LoVo (cell line): Measurements from ENCODE around the gene KLF12.
A peak's percentile ranks its signal among the peaks of the same experiment; 100 is the strongest.

Experiments used
- DNase-seq: peaks from one replicate; pipeline ENCODE4 v3.0.0-alpha.2; 2016; ENCODE audit warnings: low spot score

KLF12 gene

DNA sequence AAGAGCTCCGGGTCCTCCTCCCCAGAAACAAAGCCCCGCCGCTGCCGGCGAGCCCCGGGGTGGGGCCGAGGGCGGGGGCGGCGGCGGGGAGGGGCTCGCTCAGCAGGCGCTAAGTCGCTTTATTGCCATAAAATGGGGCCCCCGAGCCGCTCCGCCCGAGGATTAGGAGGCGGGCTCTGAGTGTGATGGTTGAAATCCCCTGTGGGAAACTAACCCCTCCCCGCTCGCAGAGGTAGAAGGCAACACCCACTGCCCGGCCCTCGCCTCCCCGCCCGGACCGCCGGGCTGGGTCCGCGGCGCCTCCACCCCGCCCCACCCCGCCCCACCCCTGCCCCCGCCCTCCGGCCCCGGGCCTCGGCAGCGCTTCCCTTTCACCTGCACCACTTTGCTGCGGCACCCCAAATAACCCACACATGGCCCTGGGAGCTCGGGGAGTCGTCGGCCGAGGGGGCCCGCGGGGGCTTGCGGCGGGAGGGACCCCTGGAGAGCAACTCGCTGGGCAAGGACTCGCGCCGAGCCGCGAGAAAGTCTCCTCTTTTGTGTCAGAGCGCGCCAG lies at the start of gene KLF12:
Gene KLF12, minus strand, starts transcription at position 184 of the 556 bp plus-strand sequence.
- peak; percentile 85 for DNase-seq

DNA sequence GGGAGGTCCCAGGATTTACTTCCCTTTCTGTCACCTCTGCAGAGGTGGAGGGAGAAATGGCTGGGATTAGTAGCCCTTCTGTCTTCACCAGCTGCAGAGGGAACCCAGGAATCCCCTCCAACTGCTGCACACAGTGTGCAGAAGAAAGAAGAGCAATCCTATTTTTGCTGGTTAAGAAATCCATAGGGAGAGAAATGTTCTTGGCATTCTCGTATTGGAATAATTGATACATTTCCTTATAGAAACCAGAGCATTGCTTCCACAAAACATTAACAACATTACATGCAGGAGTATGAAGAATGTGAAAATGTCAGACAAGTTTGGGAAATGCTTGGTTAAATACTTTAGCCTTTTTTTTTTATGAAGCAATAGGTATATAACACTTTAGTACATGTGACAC lies 48.3 kb upstream of the KLF12 start:
- no peak for DNase-seq

DNA sequence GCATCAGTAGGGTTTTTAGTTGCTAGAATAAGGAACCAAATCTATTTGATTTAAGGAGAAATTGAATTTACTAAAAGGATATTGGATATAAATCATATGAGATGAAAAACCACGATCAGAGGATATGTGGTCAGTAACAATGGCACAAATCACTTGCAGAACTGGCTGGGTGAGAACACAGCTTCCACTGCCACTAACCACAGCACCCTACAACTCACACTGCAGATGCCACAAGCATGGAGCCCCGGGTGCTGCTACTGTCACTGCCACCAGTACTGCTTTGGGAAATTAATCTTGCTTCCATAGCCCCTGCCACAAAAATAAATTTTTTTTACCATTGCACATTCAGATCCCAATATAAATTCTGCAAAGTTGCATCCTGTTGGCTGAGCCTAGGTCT lies 40.6 kb upstream of the KLF12 start:
- DNase-seq, result no peak

DNA sequence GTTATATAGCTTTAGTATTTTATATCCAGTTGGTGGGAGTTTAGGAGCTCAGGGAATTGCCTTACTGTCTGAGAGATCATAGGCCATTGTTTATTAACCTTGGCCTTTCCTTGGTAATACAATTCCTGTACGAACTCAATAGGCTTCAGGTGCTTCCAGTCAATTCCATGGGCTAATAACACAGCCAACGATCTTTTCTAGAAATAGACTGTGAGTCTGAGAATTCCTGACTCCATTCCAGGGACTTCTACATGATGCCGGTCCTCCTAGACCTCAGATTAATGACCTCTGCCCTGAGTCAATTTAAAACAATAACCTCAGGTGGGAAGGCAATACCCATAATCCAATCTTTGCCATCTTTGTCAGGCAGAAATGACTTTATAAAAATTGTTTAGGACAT lies 39.6 kb upstream of the KLF12 start:
- DNase-seq, result no peak

DNA sequence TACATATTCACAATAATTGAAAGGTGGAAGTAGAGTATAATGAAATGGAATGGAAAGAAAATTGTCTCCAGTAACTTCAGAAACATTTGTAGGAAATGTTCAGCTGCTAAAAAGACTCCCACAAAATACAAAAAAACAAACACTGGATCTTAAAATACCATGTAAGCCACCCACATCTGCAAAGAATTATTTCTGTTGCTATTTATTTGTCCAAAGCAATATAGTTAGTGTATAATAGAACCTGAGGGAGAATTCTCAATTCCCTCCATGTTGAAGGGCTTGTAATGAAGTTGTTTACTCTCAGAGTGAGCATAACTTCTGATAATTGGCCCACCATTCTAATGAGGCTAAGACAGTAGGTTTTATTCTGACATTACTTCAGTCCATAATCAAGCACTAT lies 37.4 kb upstream of the KLF12 start:
- DNase-seq, result no peak

DNA sequence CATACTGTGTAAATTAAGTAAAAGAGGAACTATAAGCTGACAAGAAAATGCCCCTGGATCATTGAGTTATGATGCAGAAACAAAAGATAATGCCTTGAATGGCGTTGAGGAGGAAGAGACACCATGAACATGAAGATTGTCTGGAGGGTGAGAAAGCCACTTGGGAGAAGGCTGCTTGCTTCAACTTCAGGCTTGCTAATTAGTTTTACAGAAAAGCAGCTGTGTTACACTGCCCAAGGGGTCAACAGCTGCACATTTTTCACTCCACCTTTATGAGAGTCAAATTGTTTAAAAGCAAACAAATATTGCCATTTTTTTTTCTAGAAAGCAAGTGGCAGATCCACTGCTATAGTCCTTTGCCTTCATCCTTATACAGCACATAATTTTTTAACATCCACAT lies 35.5 kb upstream of the KLF12 start:
- no peak for DNase-seq

DNA sequence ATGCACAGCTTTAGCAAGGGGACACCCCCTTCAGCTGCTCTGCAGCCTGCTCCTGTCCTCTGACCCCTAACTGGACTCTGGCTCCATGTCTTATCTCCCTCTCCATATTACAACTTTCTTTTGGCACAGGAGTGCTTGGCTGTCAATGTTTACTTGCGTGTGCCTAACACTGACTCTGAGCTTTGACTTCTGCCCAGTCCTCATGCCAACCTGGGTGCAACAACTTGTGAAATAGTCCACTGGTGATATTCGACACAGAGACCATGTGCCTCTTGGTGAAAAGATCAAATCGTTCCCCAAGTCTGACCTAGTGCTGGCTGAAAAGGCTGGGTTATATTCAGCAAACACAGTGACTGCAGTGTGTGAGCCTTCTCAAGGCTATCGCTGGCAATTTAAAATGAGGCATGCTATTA lies 34.1 kb upstream of the KLF12 start:
- DNase-seq, result no peak

DNA sequence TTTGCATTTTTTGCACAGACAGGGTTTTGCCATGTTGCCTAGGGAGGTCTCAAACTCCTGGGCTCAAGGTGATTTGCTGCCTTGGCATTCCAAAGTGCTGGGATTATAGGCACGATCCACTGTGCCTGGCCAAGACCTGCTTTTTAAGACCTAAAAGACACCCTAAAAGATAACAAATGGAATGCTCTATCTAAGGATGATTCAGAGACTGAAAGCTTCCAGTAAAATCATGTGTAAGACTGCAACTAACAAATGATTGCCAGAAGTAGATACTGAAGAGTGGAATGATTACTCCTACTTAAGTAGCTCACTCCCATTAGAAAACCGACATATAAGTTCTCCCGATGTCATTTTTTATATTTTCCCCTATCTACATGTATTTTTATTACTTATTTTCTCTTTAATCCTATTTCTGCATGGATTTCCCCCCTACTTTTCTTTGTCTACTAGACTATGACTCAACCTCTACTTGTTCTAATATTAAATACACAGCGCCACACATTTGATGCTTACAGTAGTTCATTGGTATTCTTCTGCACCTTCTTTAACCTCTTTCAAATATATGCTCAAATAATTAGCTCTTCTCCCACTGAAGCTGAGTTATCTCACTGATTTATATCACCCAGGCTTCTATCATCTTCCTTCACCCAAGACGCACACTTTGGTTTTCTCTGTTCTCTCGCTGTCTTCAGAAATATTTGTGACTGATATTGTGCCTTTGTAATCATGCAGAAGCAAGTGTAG lies 32.2 kb upstream of the KLF12 start:
- DNase-seq, result no peak

DNA sequence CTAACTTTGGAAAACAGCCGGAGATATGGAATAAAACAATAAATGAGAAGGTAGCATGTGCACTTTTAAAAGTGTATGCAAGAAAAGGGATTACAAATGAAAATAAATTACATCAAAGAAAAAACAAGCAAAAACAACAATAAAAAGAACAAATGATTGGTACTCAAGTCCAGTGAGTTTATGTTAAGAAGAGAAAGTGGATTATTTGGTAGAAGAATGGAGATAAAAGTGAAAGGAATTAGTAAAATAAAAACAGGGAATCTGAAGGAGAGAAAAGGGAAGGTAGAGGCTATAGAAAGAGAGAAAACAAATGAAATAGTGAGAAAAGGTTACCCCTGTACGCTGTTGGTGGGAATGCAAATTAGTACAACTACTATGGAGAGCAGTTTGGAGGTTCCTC lies 28.6 kb upstream of the KLF12 start:
- DNase-seq, result no peak

DNA sequence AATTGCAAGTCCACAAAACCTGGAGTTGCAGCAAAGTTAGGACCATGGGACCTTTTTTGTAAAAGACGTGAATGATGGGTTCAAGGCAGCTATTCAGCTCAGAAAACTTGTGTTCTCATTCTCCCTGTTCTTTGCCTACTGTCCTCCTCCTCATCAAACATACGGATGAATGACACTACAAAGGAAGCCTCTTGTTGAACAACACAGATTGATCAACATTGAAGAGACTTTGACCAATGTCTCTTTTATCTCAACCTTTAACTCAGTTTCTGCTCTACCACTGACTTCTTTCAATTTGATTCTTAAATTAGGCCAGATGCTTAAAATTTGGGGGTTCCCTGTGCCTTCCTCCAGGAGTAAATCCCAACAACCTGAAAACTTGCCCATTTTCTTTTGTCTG lies 27.9 kb upstream of the KLF12 start:
- no peak for DNase-seq

DNA sequence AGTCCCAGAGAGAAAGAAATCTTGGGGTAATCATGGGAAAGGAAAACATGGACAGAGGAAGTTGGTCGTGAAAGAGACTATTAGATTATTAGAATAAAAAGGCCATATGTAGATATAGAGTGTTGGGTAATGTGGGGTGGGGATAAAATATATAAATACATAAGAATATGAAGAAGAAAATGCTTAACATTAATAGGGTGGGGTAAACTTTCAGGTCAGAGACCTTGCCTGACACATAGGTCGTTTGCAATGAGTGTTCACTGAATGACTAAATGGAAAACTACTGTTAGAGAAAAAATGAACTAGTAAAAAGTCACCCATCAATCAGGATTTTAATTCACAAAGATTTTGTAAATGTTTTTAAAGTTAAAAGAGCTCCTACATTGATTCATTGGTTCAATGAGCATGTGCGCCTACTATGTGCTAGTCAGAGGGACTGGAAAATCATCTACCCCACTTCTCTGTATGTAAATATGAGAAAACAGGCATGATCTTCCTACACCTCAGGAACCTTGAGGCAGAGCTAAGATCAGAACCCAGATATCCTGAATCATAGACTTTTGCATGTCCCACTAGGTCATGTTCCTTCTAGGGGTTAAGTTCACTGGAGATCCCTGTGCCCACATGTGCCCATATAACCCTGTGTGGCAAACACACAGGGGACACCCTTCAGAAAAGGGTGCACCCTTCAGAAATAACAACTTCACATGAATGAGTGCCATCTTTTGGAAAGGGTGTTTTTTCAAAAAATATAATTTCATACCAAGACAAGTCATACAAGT lies 24.6 kb upstream of the KLF12 start:
- DNase-seq, result no peak

DNA sequence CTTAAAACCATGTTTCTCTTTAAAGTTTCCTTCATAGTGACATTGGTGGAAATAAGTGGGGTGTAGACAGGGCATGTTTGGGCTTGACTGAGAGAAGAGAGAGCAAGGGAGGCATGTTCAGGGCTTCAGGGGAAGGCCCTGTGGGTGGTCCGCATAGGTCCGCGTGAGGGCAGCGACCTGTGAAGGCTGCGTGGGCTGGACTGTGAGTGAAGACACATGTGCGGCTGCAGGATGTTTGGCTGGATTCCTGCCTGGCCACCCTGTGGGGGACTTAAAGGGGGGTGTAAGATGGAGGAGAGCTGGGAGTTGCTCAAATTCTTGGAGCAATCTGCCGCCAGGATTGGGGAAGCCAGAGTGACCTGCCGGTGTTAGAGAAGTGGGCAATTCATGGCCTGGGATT lies 23.8 kb upstream of the KLF12 start:
- DNase-seq, result no peak

DNA sequence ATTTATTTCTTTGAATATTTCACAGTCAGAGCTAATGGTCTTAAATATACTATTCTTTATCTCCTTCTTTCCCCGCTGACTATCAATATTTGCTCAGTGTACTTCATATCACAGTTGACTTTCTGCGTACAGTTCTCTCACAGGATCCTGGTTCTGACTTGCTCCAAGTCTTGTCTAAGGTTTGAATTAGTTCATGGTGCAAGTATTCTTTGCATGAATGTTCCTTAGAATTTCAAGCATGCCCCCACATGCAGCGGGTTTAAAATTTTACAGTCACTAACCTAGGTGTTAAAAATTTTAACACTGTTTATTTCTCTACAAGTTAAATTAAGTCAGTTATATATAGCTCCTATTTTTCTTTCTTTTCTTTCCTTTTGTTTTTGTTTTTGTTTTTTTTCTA lies 20.8 kb upstream of the KLF12 start:
- no peak for DNase-seq

DNA sequence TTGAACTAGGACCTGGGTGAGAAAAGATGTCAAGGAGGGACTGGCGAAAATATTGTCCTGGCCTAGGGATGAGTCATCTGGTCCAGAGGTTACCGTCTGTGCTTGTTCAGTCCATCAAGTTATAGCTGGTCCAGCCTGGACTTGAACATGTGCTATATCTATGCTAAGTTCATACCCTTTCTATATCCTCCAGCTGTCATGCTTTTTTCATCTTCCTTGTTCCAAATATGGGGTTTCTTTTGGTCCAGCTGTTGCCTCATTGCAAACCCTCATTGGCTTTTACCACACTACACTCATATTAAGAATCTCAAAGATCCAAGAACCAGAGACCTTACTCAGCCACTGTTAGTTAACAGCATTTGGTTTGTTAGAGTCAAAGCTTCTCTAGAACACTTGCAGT lies 19.1 kb upstream of the KLF12 start:
- DNase-seq, result peak; percentile 8

DNA sequence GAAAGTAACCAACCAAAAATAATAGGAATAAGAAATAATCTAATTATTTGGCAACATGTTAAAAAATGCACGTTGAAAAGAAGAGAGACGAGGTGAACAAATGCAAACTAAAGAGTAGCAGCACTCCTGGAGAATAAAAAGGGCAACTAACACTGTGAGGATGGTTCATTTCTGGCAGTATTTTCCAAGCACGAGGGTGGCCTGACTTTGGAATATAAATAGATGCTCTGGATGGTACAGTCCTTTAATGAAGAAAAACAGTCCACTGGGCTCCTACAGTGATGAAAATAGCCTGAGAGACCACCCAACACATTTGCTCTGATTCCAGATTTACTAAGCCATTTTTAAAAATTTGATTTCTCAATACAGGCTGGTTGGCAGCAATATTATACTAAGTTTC lies 17.7 kb upstream of the KLF12 start:
- DNase-seq, result no peak

DNA sequence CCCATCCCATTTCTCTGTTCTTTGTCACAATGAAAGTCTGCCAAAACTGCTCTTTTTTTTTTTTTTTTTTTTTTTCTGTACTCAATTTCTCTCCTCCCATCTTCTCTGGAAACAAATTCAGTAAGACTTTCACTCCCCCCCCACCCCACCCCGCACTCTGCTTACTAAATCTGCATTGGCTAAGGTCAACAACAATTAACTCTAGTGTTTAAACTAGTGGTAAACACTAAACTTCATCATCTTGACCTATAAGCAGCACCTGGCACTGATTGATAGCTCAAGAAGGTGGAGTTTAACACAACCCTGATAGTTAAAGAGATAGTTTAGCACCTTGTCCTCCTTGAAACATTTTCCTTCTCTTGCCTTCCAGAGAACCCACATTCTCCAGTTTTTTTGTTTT lies 14.1 kb upstream of the KLF12 start:
- no peak for DNase-seq

DNA sequence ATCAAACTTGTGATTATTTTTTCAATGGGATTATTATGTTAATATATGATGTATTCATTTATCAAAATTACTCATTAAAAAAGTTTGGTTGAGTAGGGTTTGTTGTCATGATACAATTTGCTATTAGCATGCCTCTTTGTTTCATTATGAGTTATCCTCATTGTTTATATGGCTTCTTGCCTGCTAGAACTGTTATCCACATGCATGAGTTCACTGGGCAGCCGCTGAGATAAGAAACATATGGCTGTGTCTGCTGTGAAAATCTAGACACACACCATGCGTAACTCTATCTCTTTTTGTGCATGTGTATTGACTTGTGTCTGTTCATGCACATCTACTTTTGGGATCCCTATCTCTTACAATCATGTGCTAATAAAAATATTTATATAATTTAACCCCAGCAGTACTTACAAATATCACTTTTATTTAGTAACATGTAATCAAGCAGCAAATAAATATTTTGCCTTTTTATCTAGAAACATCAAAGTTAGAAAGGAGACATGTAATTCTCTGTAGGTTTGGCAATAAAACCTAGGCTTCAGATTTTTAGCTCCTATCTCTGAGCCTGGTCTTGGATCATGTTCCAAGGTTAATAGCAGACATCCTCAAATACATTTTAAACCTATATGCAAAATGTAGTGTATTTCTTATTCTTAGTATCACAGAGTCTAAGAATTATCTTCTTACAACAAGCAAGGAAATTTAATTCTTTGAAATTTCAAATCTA lies 11.2 kb upstream of the KLF12 start:
- no peak for DNase-seq

DNA sequence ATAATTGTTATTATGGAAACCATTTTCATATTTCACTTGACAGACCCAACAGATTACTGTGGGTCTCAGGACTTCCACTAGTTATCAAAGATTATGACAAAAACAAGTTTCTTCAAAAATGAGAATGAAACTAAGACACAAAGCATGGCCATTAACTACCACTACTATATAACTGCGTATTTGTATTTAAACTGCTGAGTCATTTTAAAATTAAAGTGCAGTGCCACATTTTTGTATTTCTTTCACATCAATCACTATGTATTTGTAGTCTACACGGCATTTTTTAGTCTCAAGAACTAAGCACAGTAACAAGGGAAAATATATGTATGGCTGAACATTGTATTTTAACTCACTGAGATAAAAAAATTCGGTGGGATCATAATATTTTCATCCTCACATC lies 10.1 kb upstream of the KLF12 start:
- DNase-seq, result no peak

DNA sequence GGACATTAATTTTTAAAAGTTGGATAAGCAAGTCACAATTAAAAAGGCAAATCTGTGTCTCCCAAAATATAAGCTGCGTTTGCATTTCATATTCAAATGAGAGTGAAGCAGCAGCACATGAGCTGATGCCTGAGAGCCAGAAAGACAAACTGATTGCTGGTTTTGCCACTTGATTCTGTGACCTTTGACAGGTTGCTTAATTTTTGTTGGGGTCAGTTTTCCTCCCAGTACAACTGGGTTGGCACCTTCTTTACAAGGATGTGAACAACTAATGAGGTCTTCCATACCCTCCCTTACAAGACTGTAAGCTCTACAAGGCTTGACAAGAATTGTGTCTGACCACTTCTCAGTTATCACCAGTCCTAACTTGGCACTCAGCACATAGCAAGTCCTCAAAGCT lies 8.1 kb upstream of the KLF12 start:
- no peak for DNase-seq

DNA sequence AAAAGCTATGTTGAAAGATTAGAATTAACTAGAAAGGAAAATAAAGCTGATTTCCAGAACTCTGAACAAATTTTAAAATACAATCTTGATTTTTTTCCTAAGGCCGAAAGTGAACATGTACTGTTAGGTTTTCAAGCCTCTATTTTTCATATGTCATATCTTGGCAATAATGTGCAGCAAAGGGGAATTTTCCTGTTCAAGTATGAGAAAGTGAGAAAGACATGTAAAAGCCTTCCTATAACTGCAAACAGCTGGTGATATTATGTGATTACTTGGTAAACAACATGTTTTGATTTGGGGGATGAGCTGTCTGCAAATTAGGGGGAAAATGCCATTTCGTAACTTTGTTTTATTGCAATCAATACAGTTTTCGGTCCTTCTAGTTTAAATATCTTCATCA lies 4.0 kb upstream of the KLF12 start:
- no peak for DNase-seq

DNA sequence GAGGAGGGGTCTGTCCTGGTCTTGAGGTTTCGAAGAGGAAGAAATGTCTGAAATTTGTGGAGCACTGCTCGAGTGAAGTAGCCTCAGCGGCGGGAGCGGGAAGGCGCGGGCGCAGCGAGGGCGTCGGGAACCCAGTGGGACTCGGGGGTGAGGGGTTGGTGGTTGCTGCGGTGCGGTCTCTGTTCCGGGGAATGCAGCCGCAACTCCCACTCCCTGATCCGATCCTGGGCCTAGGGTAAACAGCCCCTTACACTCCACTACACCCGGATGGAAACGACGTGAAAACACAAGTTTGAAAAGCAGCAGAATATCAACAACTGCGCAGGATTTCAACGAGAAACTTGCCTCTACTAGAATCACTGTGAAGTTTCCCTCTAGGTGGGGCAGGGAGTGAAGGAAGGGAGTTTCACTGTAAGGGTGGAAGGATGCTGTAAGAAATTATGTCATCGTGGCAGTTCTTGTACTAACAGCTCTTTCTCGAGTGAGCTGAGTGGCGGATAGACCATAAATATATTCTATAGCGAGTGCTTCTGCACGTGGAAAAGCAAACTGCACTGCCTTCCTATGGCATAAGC lies 2.0 kb upstream of the KLF12 start:
- no peak for DNase-seq

DNA sequence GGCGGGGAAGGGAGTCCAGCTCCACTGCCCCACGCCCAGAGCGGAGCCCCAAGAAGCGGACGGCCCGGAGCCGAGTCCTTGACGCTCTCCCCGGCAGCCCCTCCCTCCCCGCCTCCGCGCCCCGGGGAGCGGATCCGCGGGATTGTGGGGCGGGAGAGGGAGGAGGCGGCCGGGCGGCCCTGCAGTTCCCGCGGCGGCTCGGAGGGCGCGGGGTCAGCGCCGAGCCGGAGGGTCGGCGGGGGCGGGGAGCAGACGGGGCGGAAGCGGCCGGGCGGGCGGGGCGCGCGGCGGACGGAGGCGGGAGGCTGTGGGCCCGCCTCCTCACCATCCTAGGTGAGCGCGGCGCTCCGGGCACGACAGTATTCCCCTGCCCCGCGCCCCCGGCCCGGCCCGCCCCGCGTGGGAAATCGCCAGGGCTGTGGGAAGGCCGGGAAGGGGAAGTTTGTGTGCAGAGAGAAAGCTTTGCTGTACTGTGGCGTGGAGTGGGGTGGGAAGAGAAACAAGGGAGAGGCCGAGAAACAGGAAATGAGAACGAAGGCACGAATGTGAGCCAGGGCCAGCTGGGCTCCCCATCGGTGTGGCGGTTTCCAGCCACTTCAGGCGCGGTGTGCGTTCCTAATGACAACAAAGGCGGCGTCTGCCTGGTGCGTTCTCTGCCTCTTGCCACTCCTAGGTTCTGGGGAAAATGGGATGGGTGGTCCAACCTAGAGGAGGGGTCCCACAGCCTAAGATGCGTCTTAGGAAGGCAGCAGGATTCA lies 1.3 kb upstream of the KLF12 start:
- peak; percentile 65 for DNase-seq
